Neural cell (in vitro differentiated cells): ENCODE measurements around the gene CBFA2T2. TPM values are rescaled to one million over a fixed set of nuclear protein-coding genes. Genes with fewer than 3 reads are reported as not detected.

Source experiments
- H2AFZ ChIP-seq: fragments of 200-600, 300-800 bp; sonication (generic), shearing (Covaris generic); 2 replicates; pipeline ENCODE4 v1.6.0; 2014; ENCODE audit warnings: low read depth, mild to moderate bottlenecking, antibody characterized with exemption, low read length, moderate library complexity
- H3F3A ChIP-seq: fragments of 200-600 bp; shearing (Covaris generic); 2 replicates; pipeline ENCODE4 v1.6.1; 2016; ENCODE audit warnings: mild to moderate bottlenecking, moderate library complexity, mixed read lengths, antibody characterized with exemption, low read length; ENCODE audit not compliant: insufficient read depth, poor library complexity, severe bottlenecking
- H3K27ac ChIP-seq: fragments of 200-600, 300-800 bp; sonication (generic), shearing (Covaris generic); 2 replicates; pipeline ENCODE4 v1.5.1; 2014; ENCODE audit warnings: mild to moderate bottlenecking, low read length, moderate library complexity
- H3K27me3 ChIP-seq: fragments of 300-800, 200-600 bp; sonication (generic), shearing (Covaris generic); 2 replicates; pipeline ENCODE4 v1.6.0; 2014; ENCODE audit warnings: mild to moderate bottlenecking, low read depth, low read length, moderate library complexity; ENCODE audit not compliant: insufficient read depth
- H3K36me3 ChIP-seq: fragments of 300-800, 200-600 bp; sonication (generic), shearing (Covaris generic); 2 replicates; pipeline ENCODE4 v1.5.1; 2014; ENCODE audit warnings: mild to moderate bottlenecking, antibody characterized with exemption, low read length, moderate library complexity; ENCODE audit not compliant: insufficient read depth
- H3K4me2 ChIP-seq: fragments of 300-800, 200-600 bp; sonication (generic), shearing (Covaris generic); 2 replicates; pipeline ENCODE4 v1.6.0; 2014; ENCODE audit warnings: mild to moderate bottlenecking, low read length
- H3K4me3 ChIP-seq: fragments of 300-800, 200-600 bp; sonication (generic), shearing (Covaris generic); 2 replicates; pipeline ENCODE4 v1.5.1; 2014; ENCODE audit warnings: mild to moderate bottlenecking, low read length, moderate library complexity
- H3K79me2 ChIP-seq: fragments of 200-600 bp; shearing (Covaris generic); replicated peaks from 2 replicates; pipeline ENCODE4 v1.6.0; 2014; ENCODE audit warnings: mild to moderate bottlenecking, low read length, moderate library complexity; ENCODE audit not compliant: insufficient read depth
- H3K9ac ChIP-seq: fragments of 300-800, 200-600 bp; sonication (generic), shearing (Covaris generic); 2 replicates; pipeline ENCODE4 v1.6.1; 2016; ENCODE audit warnings: mild to moderate bottlenecking, low read length, mixed read lengths
- H3K9me2 ChIP-seq: fragments of 200-600 bp; shearing (Covaris generic); 2 replicates; pipeline ENCODE4 v1.6.1; 2016; ENCODE audit warnings: mild to moderate bottlenecking, low read length, mixed read lengths; ENCODE audit not compliant: insufficient read depth
- H3K9me3 ChIP-seq: fragments of 200-600, 300-800 bp; sonication (generic), shearing (Covaris generic); 2 replicates; pipeline ENCODE4 v1.6.1; 2016; ENCODE audit warnings: mild to moderate bottlenecking, mixed run types, low read length, moderate library complexity, mixed read lengths
- H4K20me1 ChIP-seq: fragments of 200-600 bp; shearing (Covaris generic); 2 replicates; pipeline ENCODE4 v1.6.1; 2016; ENCODE audit warnings: mild to moderate bottlenecking, mixed run types; ENCODE audit not compliant: insufficient read depth
- EP300 ChIP-seq: fragments of 450-650 bp; conservative IDR thresholded peaks from 2 replicates; pipeline ENCODE4 v1.6.1; 2014; ENCODE audit warnings: antibody characterized with exemption, mild to moderate bottlenecking, moderate library complexity; ENCODE audit not compliant: poor library complexity, severe bottlenecking
- EZH2 ChIP-seq: fragments of 200-600, 300-800 bp; shearing (Covaris generic), sonication (generic); IDR thresholded peaks from 2 replicates; pipeline ENCODE4 v1.6.1; 2014; ENCODE audit warnings: antibody characterized with exemption, low read length, borderline replicate concordance, mild to moderate bottlenecking; ENCODE audit not compliant: insufficient read depth, poor library complexity, severe bottlenecking
- MXI1 ChIP-seq: fragments of 450-650 bp; conservative IDR thresholded peaks from 2 replicates; pipeline ENCODE4 v1.6.1; 2014; ENCODE audit warnings: antibody characterized with exemption, mild to moderate bottlenecking; ENCODE audit not compliant: poor library complexity, severe bottlenecking
- POLR2AphosphoS5 ChIP-seq: IDR thresholded peaks from 2 replicates; pipeline ENCODE4 v1.6.1; 2012
- RAD21 ChIP-seq: fragments of 450-650 bp; conservative IDR thresholded peaks from 2 replicates; pipeline ENCODE4 v1.6.1; 2014; ENCODE audit warnings: antibody characterized with exemption, mild to moderate bottlenecking, moderate library complexity
- SMC3 ChIP-seq: fragments of 450-650 bp; conservative IDR thresholded peaks from 2 replicates; pipeline ENCODE4 v1.6.1; 2014; ENCODE audit warnings: antibody characterized with exemption, mild to moderate bottlenecking, moderate library complexity; ENCODE audit not compliant: poor library complexity
- TAF1 ChIP-seq: IDR thresholded peaks from 2 replicates; pipeline ENCODE4 v1.6.1; 2012; ENCODE audit warnings: low read depth
- polyA plus RNA-seq: library from polyadenylated mRNA; depleted of rRNA; stranded (reverse); fragments of >200 nt; gene quantifications from 2 replicates; pipeline ENCODE4 v1.2.3, GENCODE V29; 2014
- TF ChIP-seq, protein P1 (sequence below): fragments of 450-650 bp; IDR thresholded peaks from 2 replicates; pipeline ENCODE4 v1.5.1; 2014; ENCODE audit warnings: antibody characterized with exemption, mild to moderate bottlenecking, moderate library complexity; ENCODE audit not compliant: poor library complexity, severe bottlenecking
- TF ChIP-seq, protein P2 (sequence below): IDR thresholded peaks from 2 replicates; pipeline ENCODE4 v1.6.1; 2012; ENCODE audit warnings: borderline replicate concordance

The CBFA2T2 gene
- polyA plus RNA-seq, 1 donor from 2014 or later: 15.9 TPM

DNA sequence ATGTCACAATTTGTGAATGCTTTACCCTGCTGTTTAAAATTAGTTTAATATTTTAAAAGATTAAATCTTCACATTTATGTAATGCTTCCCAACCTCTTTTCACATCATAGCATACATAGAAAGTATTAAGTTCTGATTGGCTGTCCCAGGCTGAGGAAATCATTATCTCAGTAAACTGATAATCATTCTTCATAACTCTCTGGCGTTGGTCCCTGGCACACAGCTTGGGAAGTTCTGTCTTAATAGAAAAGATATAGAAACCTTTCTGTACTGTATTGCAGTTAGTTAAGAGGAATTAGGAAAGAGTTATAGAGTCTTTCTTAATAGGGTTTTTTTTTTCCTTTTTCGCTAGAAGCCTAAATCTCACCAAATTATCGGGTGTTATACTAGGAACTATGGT lies 85.4 kb downstream of the CBFA2T2 start:
- Histone ChIP-seq H3K9me2 (no peaks in the 10 kb centered on the region), H3K27me3 (no peaks in the 10 kb centered on the region), H3K27ac (no peak overlapping the region), H3K9me3 (no peaks in the 10 kb centered on the region), H4K20me1 (no peaks in the 10 kb centered on the region), H3K79me2 (no peaks in the 10 kb centered on the region), H2AFZ (no peak overlapping the region), H3K4me3 (no peak overlapping the region), H3K9ac (no peak overlapping the region), H3K36me3 (no peaks in the 10 kb centered on the region), H3K4me2 (no peak overlapping the region), H3F3A (no peaks in the 10 kb centered on the region)
- TF ChIP-seq RAD21: no peak
- TF ChIP-seq EP300: no peak
- TF ChIP-seq, protein P1, sequence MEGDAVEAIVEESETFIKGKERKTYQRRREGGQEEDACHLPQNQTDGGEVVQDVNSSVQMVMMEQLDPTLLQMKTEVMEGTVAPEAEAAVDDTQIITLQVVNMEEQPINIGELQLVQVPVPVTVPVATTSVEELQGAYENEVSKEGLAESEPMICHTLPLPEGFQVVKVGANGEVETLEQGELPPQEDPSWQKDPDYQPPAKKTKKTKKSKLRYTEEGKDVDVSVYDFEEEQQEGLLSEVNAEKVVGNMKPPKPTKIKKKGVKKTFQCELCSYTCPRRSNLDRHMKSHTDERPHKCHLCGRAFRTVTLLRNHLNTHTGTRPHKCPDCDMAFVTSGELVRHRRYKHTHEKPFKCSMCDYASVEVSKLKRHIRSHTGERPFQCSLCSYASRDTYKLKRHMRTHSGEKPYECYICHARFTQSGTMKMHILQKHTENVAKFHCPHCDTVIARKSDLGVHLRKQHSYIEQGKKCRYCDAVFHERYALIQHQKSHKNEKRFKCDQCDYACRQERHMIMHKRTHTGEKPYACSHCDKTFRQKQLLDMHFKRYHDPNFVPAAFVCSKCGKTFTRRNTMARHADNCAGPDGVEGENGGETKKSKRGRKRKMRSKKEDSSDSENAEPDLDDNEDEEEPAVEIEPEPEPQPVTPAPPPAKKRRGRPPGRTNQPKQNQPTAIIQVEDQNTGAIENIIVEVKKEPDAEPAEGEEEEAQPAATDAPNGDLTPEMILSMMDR: no peak
- TF ChIP-seq POLR2AphosphoS5: no peak
- no peak for TF ChIP-seq SMC3
- TF ChIP-seq TAF1: no peak
- TF ChIP-seq EZH2: no peak
- no peak for TF ChIP-seq MXI1
- TF ChIP-seq, protein P2, sequence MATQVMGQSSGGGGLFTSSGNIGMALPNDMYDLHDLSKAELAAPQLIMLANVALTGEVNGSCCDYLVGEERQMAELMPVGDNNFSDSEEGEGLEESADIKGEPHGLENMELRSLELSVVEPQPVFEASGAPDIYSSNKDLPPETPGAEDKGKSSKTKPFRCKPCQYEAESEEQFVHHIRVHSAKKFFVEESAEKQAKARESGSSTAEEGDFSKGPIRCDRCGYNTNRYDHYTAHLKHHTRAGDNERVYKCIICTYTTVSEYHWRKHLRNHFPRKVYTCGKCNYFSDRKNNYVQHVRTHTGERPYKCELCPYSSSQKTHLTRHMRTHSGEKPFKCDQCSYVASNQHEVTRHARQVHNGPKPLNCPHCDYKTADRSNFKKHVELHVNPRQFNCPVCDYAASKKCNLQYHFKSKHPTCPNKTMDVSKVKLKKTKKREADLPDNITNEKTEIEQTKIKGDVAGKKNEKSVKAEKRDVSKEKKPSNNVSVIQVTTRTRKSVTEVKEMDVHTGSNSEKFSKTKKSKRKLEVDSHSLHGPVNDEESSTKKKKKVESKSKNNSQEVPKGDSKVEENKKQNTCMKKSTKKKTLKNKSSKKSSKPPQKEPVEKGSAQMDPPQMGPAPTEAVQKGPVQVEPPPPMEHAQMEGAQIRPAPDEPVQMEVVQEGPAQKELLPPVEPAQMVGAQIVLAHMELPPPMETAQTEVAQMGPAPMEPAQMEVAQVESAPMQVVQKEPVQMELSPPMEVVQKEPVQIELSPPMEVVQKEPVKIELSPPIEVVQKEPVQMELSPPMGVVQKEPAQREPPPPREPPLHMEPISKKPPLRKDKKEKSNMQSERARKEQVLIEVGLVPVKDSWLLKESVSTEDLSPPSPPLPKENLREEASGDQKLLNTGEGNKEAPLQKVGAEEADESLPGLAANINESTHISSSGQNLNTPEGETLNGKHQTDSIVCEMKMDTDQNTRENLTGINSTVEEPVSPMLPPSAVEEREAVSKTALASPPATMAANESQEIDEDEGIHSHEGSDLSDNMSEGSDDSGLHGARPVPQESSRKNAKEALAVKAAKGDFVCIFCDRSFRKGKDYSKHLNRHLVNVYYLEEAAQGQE: no peak

DNA sequence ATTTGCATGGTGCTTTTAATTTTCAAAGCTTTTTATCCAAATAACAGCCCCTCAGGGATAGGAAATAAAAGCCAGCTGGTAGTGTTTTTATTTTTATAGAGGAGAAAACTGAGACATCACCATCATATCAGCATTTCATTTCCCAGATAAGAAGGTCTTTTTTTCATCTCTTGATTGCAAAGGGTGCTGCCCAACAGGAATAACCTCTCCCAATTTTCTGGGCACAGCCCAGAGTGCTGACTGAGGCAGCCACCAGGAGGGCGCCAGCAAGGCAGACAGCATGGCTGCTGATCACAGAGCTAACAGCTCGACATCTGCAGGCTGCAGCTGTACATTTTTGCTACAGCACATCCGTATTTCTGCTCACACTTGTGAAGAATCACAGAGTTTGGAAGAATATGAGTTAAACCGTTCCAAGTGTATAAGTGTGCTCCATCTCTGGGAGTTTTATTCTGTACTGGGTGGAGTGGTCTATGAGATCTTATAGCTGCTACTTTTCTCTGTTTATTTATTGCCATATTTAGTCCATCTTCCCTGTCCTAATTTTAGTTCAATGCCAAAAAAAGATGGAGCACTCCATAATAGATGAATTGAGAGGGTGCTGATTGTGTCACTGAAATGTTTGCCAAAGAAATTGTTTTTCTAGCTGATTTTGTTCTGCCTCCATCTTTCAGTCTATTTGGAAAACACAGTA lies 86.7 kb downstream of the CBFA2T2 start:
- Histone ChIP-seq H2AFZ (no peak overlapping the region), H3K27ac (no peak overlapping the region), H3K9ac (no peak overlapping the region), H3K9me3 (no peaks in the 10 kb centered on the region), H3K4me2 (no peak overlapping the region), H4K20me1 (no peaks in the 10 kb centered on the region), H3K4me3 (no peak overlapping the region), H3K9me2 (no peaks in the 10 kb centered on the region), H3K36me3 (no peaks in the 10 kb centered on the region), H3K79me2 (no peaks in the 10 kb centered on the region), H3K27me3 (no peaks in the 10 kb centered on the region), H3F3A (no peaks in the 10 kb centered on the region)
- TF ChIP-seq RAD21: no peak
- no peak for TF ChIP-seq EP300
- TF ChIP-seq, protein P2: no peak
- TF ChIP-seq POLR2AphosphoS5: no peak
- TF ChIP-seq TAF1: no peak
- no peak for TF ChIP-seq EZH2
- TF ChIP-seq, protein P1: no peak
- TF ChIP-seq MXI1: no peak
- TF ChIP-seq SMC3: no peak
